NCI-H187 treated with DMSO at 0.1 percent for 48 hours (cell line): ENCODE measurements around the gene PRR14L.
"Not testable (repeated sequence)": the region's sequence is repeated elsewhere in the genome, so short reads cannot be mapped to it uniquely, and the experiment has no call there.

Experiments
- DNase-seq: peaks from one replicate; lab custom pipeline; 2025; lab: John Stamatoyannopoulos, UW

PRR14L gene

DNA sequence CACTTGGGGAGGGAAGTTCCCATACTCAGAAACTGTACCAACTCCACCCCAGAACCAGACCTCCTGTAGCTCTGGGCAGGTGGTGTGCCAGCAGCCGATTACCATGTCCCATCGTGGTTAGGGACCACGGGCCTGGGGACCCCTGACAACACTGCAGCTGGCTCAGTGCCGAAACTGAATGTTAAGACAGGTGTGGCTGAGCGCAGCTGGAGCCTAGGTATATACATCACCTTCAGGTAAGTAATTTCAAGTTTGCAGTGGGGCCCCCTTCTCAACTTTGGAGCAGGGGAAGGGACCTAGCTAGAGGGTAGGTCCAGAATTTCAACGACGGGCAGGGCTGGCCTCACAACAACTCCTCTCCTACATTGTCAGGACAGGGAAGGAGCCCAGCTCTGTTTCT is 67.2 kb downstream of the PRR14L start:
- DNase-seq = no peak

DNA sequence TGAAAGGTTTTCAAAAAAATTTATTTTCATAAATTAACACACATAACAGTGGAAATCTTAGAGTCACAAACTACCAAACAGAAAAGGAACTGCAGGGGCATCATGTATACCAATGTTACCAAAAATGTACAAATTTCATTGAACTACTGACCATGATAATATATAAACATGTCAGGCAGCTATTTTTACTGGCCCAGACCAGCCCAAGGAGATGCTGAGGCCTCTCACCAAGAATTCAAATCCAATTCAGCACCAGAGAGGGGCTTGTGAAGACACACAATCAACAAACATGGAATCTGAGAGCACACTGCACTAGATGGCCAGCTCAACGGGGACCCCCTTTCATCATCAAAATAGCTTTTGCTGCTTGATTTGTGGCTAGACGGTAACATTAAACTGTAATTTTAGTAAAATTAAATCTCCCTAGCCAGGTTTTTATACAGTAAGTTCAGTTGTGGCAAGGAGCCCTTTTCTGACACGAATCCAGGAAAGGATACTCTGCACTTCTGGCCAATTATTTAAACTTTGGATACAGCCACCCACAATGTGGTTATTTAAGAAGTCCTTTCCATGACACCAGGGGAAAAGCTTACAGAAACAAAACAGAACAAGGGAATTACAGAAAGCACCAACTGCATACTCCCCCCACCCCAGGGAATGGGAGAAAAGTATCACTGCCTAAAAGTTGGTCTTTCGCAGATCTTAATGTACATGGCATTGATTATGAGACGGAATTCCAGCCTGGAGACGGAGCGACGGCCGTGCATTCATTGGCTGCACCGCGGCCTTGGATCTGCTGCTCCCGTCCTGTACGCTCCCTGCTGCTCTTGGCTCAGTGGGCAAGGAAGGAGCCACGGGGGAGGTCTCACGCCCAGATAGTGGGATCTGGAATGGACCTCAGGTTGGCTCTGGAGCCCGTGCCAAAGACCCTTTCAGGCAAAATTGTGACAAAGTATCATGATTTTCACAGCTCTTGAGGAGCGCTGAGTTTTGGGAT is 68.3 kb downstream of the PRR14L start:
- no peak for DNase-seq

DNA sequence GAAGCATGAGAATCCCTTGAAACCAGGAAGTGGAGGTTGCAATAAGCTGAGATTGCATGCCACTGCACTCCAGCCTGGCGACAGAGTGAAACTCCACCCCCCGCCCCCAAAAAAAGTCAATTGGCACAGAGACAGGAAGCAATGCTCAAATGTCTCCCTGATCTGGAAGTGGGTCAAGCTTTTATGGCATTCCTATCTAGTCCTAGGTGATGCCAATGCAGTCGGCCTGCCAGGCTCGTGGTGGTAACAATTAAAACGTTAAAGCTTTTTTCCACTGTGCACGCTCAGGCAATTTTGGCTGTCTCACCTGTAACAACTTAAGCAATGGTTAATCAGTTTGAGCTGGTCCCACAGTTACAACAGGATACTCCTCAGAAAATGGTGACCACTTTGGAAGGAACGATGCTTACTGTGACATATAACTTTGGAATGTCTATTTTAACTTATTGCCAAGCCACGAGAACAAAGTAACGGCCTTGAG is 69.0 kb downstream of the PRR14L start:
- DNase-seq = no peak

DNA sequence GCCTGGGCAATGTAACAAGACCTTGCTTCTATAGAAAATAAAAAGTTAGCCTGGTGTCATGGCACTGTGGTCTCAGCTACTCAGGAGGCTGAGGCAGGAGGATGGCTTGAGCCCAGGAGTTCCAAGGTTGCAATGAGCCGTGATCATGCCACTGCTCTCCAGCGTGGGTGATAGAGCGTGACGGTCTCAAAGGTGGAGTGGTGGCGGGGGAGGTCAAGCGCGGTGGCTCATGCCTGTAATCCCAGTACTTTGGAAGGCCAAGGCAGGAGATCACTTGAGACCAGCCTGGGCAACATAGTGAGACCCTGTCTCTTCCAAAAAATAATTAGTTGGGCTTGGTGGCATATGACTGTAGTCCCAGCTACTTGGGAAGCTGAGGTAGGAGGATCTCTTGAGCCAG is 71.2 kb downstream of the PRR14L start:
- no peak for DNase-seq

DNA sequence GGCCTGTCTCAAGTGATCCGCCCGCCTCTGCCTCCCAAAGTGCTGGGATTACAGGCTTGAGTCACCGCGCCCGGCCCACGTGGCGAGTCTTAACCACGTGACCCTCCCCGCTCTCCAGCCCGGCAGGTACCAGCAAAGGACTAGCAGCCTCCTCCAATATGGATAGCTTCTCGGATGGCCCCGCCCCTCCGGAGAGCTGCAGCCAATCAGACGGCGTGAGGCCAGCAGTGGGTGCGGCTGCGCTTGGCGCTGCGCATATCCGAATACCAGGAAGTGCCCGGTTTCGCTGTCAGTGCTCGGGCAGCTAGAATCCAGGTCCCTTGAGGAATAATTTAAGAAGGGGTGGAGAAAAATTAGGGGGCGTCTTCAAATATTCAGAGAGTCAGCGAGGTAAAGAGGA is 73.2 kb downstream of the PRR14L start:
- no peak for DNase-seq

DNA sequence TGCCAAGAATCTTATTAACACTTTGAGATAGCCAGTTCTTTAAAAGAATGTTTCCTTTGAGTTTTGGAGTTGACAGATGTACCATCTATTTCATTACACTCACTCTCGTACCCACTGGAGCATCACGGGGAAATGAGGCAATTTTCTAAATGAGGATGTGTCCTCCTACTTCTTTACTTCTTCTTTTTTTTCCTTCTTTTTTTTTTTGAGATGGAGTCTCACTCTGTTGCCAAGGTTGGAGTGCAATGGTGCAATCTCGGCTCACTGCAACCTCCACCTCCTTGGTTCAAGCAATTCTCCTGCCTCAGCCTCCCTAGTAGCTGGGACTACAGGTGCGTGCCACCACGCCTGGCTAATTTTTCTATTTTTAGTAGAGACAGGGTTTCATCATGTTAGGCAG is 75.7 kb downstream of the PRR14L start:
- DNase-seq = not testable (repeated sequence)

DNA sequence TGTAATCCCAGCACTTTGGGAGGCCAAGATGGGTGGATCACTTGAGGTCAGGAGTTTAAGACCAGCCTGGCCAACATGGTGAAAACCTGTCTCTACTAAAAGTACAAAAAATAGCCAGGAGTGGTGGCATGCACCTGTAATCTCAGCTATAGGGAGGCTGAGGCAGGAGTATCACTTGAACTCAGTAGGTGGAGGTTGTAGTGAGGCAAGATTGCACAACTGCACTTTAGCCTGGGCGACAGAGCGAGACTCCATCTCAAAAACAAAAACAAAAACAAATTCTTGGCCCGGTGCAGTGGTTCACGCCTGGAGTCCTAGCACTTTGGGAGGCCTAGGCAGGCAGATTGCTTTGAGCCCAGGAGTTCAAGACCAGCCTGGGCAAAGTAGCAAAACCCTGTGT is 81.1 kb downstream of the PRR14L start:
- DNase-seq = not testable (repeated sequence)

DNA sequence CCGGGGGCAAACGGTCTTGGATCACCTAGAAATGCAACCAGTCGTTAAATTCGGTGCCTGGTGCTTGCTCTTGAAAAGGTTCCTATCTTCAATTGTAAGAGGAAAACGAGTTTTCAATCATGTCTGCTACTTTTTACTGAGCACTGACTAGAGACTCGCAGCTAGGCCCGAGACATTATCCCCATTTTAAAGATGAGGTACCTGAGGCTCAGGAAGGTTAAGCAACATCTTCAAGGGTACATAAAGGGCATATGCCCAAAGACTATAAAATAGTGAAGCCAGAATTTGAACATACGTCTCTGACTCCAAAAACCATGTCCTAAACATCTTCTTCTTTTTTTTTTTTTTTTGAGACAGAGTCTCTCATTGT is 87.3 kb downstream of the PRR14L start:
- DNase-seq = no peak

DNA sequence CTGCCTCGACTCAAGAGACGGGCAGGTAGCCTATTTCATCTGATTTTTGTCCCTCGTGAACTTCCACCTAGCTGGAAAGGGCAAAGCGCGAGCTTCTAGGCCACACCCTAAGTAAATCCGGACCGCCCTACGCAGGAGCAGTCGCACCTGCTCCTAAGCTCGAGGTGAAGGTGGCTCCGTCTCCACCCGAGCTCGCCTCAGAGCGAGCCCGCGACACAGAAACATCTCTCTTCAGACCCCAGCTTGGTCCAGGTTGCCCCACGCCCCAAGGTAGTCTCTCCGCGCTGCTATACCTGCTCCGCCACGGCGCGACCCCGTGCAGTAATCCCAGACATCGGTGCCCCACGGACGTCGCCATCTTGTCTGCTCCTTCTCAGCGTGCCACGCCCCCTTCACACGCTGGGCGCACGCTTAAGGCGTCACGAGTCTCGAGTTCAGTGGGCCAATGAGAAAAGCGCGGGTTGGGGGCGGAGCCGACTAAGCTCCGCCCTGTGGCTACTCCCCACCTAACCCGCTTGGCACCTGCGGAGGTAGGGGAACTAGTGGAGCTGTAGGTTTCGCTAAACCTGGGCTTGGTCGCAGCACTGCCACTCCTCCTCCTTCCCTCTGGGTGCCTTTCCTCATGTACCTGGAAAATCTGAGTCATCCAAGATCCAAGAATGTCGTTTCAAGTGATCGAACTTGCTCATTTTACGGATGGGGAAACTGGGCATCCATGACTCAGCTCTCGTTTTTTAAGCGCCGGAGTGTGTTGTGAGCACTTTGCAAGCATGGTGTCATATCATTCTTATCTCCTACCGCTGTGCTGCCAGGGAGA is 87.9 kb downstream of the PRR14L start, which contains the start of gene PISD:
Gene PISD (minus strand): TSS at position 365 of the 817 bp plus-strand sequence. CDS start 7 bp downstream, at position 358.
- DNase-seq = peak; percentile 18

DNA sequence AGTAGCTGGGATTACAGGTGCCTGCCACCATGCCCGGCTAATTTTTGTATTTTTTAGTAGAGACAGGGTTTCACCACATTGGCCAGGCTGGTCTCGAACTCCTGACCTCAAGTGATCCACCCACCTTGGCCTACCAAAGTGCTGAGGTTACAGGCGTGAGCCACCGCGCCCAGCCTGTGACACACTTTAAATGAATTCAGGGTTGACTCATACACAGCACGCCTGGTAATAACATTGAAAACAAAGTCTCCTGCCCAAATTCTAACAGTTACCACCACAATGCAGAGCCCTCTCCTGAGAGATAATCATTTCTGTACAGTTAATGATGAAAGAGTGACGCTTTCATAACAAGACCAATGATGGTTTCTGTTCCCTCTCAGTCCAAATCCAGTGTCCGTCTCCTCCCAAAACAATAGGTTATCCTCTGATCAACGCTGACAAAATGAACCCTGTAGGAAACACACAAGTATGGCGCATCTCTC is 89.0 kb downstream of the PRR14L start:
- DNase-seq = not testable (repeated sequence)

DNA sequence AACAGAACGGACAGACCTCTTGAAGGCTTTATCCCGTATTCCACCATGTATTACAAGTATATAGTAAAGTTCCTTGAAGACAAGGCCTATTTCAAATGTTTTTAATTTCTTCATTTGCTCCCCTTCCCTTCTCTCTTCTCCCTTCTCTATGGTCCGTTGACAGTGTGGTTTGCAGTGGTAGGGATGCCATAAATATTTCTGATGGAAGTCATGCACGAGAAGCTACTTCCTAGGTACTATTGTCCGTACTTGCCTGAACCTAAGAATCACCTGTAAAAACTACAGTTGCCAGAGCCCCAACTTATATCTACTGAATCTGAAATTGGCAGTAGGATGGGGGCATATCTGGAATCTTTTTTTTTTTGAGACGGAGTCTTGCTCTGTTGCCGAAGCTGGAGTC is 90.7 kb downstream of the PRR14L start:
- DNase-seq = no peak

DNA sequence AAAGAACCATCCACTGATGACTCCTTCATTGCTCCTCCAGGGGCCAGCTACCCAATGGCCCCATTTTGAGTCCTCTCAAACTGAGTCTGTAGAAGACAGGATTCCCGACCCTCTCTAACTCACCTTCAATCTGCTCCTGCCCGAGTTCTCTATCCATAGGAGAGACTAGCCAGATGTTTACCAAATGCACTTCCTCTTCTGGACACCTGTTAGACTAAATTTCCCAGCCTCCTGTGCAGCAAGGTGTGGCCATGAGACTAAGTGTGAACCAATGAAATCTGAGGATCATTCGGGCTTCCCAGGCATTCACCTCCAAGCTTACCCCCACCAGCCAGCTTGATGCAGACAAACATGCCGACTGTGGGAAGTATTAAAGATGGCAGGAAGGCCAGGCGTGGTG is 95.5 kb downstream of the PRR14L start:
- DNase-seq = no peak

DNA sequence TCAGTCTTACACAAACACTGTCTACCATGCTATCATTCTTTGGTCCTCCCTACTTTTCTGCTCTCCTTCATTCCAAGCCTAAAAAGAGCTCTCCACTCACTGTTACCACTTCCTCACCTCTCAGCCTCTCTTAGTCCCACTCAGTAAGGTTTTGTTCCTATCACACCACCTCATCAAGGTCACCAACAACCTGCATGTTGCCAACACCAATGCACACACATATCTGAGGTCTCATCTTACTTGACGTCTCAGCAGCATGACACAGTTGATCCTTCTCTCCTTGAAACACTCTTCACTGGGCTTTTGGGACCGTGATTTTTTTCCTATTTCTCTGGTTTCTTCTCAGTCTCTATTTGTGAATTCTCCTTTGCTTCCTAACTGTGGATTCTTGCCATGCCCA is 96.0 kb downstream of the PRR14L start:
- DNase-seq = no peak

DNA sequence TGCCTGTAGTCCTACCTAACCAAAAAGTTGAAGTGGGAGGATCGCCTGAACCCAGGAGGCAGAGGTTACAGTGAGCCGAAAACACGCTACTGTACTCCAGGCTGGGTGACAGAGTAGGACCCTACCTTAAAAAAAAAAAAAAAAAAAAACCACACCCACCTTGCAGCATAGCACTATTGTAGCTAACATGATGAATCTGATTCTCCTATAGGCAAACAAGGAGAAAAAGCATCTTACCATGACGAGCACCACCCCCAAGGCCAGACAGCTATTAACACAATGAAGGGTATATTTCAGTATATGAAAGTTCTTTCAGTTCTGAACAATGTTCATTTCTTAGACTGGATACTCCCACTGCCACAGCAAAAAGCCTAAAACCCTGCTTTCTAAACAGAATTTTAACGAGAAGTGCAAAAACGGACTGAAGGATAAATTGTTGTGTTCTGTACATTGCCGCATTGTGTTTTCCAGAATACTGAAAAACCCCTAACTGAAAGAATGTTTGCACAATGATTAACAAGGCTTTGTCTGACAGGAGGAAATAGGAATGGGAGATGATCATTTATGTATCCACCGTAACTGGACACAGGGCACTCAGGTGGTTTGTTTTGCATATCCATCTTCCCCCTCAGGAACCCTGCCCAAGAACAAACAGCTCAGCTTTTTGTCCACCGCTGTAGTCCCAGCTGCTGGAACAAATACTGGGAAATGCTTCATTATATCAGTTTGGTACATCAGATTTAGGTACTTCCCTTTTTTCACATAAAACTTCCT is 96.8 kb downstream of the PRR14L start:
- no peak for DNase-seq

DNA sequence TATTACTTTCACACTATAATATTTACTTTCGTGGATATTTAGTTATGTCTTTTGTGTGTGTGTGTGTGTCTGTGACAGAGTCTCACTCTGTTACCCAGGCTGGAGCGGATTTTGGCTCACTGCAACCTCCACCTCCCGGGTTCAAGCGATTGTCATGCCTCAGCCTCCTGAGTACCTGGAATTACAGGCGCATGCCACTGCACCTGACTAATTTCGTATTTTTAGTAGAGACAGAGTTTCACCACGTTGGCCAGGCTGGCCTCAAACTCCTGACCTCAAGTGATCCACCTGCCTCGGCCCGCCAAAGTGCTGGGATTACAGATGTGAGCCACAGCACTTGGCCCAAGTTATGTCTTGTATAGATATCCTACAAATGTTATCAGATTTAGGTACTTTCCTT is 97.8 kb downstream of the PRR14L start:
- DNase-seq = no peak

DNA sequence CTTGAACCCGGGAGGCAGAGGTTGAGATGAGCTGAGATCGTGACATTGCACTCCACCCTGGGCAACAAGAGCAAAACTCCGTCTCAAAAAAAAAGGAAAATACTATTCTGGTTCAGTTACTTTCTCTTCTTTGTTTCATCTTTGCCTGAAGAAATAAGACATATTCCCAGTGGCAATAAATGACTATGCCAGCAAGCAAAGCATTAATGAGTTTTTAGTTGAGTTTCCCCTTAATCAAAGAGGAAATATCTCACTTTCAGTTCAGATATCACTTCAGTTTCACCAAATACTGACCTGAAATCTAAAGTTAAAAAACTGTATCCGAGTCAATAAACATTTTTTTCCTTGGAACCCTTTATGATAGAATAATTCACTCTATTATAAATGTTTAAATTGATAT is 98.3 kb downstream of the PRR14L start:
- no peak for DNase-seq

DNA sequence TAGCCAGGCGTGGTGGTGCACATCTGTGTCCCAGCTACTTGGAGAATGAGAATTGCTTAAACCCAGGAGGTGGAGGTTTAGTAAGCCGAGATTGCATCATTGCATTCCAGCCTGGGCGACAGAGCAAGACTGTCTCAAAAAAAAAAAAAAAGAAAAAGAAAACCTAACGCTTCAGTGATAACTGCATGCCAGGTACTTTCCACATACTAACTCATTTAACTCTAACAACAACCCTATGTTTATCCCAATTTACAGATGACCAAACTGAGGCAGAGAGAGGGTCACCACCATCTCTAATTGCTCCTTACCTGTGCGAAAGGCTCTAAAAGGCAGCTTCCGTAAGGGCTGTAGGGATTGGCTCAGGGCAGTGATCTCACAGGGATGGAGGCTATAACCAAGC is 99.5 kb downstream of the PRR14L start:
- DNase-seq = no peak

DNA sequence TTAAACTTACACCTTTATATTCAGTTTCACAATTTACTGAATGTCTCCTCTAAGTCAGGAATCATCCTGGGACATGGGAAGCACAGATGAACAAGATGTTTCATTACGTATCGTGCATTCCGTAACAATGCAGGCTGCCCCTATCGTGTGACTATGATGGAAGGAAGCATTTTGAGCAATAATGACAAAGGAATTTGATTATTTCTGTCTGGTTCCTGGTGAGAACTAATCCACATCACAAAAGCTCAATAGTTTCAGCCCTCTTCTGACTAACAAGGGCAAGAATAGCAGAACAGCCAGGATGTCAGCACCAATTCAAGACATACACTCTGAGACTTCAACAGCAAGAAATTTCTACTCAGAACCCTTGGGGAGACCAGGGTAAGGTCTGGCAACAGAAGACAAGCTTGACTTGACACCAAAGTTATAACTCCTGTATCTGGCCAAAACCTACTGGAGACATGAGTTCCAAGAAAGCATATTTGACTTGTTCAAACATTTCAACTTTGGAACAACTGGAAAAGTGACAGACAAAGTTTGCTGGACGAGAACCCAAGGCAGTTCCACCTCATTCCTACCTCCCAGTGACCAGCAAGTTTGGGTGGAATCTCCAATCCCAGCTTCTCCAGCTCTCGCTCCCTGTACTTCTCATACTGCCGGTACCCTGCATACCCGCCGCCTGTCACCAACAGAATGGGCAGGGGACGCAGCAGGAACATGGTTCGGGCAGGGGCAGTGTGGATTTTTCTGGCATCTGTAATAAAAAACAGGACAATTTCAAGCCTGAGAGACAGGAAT is 102.2 kb downstream of the PRR14L start:
- DNase-seq = no peak

DNA sequence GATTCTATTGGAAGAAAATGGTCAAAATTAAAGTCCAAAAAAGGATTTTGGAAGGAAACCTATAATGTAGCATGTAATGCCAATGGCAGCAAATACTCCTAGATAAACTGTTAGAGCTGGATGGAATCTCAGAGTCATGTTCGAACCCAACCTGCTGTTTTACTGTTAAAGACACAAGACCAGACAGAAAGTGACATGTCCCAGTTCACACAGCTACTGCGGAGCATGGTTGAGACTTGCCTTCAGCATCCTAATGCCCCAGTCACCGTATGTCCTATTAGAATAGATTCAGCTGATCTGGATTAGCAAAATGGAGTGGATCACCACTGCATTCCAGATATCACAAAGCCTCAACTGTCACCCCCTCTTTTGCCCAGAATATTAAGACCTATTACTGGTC is 102.9 kb downstream of the PRR14L start:
- no peak for DNase-seq

DNA sequence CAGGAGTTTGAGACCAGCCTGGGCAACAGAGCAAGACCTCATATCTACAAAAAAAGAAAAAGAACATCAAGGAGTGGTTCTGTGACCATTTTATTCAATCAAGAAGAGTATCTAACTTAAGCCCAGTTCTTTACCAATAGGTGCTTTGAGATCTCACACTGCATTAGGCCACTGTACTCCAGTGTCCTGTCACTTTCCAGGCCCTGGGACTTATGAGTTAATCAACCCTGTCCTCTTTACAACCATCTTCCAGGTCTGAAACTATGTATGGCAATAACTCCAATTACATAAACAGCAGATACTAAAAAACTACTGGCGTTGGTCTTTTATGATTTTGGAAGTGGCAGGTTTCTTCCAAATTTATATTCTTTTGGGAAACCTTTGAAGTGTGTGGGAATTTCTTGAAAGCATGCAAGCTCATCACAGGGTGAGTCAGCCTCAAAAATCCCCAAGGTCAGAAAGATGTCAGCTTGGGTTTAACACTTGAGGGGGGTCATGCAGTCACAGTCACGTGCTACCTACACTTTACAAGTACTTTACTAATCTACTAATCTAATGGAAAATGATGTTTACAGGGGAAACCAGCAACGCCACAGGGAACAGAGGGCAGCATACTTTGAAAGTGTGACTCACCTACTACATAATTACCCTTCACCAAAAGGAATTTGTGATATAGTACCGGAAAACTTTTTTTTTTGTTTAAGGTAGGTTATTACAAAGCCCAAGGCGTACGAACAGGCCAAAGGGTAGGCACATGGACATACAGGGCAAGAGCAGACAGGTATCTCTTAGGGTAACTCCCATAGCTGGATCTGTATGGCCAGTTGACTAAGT is 103.5 kb downstream of the PRR14L start:
- DNase-seq = no peak
